NCI-H1092 treated with DMSO at 0.1 percent for 48 hours (cell line): ENCODE data around the gene PWWP2B.
"Not testable (repeated sequence)": the region's sequence is repeated elsewhere in the genome, so short reads cannot be mapped to it uniquely, and the experiment has no call there.

Experiments used
- DNase-seq: peaks from one replicate; lab custom pipeline; 2025; lab: John Stamatoyannopoulos, UW

Gene PWWP2B

DNA sequence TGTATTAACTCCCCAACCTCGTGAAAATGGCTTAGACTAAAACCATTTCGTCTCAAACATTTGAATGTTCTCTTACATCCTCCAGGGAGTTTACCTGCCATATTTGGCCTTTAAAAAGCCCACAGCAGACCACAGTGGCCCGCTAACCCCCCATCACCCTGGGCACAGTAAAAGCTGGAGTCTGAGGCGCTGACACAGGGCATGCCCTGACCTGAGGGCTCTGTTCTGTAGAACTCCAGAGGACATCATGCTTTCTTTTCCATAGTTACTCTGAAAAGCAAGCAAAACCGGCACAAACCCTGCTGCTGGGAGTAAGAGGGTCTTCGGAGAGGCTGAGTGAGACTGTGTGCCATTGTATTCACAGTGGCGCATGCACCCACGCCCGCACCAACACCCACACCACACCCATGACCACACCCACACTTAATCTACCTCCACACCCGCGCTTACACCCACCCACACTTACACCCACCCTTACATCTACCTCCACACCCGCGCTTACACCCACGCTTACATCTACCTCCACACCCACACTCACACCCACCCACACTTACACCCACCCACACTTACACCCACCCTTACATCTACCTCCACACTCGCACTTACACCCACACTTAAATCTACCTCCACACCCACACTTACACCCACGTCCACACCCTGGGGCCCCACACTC, 32.9 kb upstream of the PWWP2B start:
- no peak for DNase-seq

DNA sequence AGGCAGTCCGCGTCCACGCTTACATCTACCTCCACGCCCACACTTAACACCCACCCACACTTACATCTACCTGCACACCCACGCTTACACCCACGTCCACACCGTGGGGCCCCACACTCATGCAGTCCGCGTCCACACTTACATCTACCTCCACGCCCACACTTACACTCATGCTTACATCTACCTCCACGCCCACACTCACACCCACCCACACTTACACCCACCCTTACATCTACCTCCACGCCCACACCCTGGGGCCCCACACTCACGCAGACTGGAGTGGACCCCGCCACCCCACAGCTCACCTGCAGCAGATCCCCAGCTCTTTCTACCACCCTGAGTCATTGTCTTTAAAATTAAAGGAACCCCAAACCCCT, 32.4 kb upstream of the PWWP2B start:
- DNase-seq: no peak

DNA sequence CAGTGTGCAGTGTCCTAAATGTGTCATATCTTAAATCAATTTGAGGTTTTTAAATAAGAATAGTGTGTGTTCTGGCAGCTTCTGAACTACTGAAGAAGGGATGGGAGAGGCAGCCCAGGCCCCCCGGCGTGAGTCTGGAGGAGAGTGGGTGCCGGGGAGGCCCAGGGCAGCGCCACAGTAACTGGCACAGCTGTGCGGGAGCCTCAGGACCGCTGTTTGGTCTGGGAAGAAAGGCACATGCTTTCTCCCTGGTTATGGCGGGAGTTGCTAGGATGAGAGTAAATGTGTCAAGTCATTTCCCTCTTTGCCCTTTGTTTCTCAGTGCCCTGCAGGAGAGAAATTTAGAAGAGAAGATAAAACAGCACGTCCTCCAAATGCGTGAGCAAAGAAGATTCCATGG, 31.9 kb upstream of the PWWP2B start:
- no peak for DNase-seq

DNA sequence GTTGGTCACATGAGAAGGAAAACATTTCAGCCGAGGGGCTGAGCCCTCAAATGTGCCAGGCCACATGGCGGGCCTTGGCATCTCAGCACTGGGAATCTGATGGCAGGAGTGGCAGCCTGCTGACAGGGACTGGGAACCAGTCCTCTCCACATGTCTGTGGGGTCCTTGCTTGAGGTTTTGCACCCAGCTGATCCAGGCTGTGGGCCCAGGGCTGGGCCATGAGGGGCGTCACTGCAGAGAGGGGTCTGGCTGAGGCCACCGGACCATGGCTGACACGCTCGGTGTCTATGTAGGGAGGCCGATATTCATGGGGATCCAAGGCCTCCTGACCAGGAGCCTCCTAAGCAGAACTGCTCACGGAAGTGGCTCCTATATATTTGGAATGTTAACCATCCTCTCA, 31.0 kb upstream of the PWWP2B start:
- no peak for DNase-seq

DNA sequence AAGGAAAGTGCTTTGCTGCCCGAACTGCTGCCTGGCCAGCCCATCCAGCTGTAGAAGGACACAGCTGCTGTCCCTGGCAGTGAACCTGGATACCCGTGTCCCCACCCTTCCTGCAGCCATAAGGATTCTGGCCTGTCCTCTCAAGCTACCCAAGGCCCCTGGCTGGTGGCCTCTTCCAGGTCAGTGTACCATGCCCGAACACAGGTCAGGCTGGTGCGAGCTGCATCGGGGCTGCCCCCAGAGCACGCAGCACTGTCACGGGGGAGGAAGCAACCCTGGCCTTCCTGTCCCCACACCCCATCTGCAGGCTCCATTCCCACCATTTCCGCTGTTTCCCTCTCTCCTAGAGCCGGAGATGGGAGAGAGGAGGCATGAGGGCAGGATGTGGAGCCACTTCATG, 30.5 kb upstream of the PWWP2B start:
- no peak for DNase-seq

DNA sequence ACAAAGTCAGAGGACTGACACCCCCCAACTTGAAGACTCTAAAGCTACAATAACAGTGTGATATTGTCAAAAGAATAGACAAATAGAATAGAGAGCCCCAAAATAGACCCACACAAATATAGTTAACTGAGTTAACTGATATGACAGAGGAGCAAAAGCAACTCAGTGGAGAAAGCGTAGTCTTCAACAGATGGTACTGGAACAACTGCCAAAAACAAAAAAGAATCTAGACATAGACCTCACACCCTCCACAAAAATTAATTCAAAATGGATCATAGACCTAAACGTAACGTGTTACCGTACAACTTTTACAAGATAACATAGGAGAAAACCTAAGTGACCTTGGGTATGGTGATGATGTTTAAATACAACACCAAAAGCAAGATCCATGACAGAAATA, 28.6 kb upstream of the PWWP2B start:
- DNase-seq: no peak

DNA sequence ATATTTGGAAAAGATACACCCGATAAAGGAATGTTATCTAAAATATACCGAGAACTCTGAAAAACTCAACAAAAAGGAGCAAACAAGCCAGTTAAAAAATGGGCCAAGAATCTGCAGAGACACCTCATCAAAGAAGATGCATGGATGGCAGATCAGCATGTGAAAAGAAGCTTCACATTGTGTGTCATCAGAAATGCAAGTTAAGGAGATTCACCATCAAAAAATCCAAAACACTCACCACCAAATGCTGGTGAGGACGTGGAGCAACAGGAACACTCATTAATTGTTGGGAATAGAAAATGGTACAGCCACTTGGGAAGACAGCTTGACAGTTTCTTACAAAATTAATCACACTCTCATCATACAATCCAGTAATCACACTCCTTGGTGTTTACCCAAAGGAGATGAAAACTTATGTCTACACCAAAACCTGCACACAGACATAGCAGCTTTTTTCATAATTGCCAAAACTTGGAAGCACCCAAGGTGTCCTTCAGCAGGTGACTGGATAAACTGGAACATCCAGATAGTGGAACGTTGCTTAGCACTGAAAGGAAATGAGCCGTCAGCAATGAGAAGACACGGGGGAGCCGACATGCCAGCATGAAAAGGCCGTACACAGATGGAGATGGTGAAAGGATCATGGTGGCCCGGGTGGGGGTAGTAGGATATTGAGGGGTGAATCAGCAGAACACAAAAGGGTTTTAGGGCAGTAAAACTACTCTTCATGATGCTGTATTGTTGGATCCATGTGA, 27.9 kb upstream of the PWWP2B start:
- DNase-seq: no peak

DNA sequence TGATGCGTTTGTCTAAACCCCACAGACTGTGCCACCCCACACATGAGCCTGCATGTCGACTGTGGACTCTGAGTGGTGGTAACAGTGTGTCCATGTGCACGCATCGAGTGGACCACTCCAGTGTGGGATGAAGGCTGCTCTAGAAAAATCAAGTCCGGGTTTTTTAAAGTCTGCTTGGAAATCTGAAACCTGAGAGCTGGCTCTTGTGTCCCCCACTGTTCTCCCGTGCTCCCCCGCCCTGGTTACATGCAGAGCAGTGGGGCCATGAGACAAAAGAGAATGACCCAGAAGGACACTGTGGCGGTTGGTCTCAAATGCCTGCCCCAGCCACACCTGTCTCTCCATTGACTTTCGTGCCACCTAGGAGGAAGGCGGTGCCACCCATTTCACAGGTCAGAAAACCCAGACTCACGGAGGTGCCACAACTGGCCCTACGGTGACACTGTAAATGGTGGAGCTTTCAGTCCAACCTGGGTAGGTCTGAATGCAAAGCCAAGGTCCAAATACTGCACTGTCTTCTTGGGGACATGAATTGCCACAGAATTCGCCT, 27.3 kb upstream of the PWWP2B start:
- DNase-seq: no peak

DNA sequence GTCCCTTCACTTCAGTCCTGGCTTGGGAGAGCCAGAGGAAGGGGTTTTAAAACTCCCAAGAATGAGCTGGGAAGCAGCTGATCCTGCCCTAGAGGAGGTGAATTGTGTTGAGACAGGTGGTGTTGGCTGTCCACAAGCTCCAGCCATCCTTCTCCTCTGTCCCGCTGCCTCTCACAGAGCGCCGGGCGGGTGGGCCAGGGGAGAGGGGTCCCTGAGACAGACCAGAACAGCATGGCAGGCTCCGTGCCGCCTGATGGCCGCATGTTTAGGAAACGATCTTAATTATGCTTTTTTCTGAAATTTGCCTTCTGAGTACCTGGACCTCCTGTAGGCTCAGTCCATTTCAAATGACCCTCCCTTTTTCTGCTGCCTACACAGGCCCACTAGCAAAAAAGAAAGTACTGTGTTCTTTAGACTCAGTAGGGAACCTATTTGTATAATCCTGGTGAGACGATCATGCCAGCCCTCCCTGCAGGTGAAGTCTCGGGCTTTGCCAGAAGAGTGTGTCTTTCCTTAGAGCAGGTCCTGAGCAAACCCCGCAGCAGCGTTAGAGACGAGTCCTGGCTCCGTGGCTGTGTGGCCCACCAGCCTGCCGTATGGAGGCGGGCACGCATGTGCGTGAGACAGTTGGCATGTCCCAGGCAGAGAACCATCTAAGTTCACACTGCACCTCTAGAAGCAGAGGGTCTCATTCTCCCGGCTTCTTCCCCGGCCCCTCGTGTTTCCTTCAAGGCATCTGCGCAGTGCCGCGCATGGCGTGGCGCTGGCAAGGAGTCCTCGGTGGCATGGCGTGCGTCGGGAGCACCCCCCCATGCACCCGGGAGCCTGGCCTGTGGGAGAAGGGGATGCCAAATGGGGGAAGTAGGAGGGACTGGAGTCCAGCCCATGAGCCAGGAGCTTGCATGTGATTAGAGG, 26.3 kb upstream of the PWWP2B start:
- no peak for DNase-seq

DNA sequence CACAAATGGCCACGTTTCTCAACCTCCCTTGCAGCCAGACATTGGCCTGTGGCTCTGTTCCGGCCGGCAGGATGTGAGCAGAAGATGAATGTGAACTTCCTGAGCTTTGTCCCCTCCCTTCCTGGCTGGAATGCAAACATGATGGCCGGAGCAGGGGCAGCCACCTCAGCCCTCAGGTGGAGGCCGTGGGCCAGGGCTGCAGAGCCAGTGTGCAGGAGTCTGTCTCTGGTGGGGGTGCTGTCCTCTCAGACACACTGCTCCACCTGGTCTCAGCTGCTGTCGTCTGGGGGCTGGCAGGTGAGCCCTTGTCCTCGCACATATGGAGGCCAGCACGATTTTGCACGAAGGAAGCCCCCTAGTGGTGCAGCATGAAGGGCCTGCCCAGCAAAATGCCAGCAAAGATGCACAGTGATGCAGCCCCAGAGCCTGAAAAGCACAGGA, 25.3 kb upstream of the PWWP2B start:
- no peak for DNase-seq

DNA sequence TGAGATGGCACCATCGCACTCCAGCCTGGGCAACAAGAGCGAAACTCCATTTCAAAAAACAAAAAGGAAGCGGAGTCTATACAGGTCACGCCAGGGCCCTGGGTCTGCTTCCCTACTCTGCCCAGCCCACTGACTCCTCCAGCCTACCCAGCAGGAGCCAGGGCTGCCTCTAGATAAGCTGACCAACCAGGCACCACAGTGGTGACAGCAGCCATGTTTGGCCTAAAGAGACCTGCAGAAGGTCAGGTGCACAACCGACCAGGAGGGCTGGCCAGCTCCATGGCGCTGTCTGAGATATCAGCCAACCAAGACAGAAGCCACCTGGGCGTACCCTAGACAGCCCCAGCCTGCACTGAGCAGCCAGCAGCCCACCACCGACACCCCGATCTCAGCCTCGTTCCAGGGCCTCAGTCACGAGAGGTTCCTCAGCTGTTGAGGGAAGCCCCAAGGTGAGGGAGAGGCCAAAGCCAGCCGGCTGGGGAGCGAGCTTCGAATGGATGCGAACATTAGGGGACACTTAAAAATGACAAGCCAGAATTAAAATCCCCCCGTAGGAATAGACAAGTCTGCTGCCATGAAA, 24.4 kb upstream of the PWWP2B start:
- no peak for DNase-seq

DNA sequence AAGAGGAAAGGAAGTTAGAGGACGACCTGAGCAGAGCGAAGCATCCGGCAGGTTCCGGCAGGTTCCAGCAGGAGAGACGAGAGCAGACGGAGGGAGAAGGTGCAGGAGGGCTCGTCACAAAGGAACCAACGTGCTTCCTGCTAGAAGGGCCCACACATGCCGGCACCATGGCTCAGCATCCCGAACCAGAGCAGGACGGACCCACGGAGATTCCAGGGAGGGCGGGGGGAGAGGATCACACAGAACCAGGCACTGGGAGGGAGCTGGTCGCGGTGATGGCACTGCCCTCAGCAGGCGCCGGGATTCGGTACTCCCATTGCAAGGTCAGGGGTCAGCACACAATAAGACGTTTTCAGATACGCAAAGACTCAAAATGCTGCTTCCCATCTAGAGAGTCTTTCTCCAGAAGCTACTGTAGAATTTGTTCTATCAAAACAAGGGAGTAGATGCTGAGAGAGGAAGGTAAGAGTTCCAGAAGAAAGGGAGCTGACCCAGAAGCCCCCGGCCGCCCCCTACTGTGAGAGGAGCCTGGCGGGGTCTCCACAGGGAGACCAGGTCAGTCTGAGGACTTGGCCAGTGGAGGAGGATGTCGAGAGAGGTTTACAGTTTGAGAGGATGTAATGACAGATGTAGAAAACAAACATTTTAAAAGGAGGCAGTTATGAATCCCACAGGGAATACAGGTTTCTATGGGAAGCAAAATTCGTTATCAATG, 23.6 kb upstream of the PWWP2B start:
- DNase-seq: no peak

DNA sequence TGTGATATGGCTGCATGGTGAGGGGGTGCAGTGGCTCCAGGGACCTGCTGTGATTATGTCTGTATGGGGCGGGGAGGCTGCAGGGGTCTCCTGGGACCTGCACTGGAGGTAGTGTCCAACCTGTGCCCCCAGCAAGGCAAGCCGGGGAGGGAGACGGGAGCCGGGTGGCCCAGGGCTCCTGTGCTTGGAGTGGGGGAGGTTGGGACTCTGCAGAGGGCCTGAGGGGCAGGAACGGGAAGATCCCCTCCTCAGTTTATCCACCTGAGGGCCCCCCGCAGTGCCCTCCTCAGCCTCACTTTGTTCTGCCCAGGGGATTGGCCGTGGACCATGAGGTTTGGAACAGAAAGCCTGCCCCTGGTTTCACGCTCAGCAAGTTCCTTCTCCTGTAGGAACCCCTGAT, 22.8 kb upstream of the PWWP2B start:
- no peak for DNase-seq

DNA sequence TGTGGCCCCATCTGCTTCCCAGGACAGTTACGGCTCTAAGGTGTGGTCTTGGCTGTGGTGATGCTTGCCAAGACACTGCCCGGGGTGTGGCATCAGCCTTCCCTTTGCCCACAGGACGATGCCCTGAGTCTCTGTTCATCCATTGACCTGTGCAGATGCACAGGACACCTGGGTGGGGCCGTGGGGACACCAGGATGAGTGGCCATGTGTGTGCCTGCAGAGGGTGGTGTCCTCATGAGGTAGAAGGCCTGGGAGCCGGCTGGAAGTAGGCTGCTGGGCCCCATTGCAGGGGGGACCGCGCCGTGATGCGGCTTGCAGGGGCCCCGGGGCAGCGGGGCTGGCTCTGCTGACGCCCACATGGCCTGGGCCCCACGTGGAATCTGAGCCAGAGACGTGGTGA, 22.4 kb upstream of the PWWP2B start:
- DNase-seq: no peak

DNA sequence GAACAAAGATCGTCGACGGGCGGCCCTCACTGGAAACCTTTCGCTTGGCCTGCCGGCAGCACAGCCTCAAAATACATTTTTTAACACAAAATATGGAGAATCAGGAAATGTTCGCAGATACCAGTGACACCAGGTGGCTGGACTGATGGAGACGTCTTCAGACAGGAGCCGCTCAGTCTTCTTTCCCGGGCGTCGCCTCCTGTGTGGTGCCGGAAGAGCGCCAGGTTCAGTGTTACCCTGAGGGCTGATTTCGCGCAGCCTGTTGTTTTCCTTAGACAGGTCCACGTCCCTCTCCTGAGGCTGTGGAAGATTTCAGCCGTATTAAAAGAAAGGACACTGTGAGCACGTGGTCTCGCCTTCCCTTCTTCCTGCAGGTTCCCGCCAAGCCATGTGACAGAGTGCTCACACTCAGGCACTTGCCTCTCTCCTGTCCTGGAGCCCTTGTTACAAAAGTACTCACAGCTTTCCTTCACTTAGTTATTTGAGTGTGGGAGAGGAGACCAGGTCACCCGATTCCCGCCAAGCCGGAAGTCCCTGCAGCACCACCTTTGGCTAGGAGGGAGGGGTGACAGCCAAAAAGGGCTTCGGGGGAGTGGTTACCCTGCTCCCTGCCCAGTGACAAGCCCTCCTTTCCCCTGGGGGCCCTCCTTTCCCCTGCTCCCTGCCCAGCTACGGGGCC, 21.7 kb upstream of the PWWP2B start:
- no peak for DNase-seq

DNA sequence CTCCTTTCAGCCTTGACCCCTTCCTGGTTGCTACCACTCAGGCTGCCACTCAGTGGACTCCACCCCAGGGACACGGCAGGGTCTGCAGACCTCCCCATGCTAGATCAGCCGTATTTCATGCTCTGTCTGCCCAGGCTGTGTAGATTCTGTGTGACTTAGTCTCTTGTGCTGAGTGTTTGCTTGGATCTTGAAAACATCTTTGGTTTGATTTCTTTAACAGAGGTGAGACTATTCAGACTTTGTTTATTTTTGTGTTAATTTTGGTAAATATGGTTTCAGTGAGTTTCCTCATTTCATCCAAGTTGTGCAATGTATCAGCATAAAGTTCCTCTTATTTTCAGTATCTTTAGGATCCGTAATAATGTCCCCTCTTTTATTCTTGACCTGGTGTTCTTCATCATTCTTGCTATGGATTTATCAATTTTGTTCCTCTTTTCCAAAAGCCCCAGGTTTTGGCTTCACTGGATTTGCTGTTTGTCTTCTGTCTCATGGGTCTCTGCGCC, 21.2 kb upstream of the PWWP2B start:
- no peak for DNase-seq

DNA sequence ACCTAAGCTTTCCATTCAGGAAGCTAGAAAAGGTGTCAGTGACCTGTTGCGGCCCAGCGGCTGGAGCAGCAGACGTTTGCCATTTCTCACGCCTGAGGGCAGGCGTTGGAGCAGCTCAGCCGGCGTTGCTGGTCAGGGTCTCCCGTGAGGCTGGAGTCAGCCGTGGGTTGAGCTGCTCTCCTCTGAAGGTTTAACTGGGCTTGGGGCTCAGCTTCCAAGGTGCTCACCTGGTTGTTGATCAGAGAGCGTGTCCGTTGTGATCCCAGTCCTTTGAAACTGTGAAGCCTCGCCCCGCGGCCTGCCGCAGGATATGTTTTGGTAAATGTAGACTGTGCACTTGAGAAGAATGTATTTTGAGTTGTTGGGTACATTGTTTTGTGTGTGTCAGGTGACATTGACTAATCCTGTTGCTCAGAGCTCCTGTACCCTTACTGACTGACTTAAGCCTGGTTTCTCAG, 20.6 kb upstream of the PWWP2B start:
- DNase-seq: no peak

DNA sequence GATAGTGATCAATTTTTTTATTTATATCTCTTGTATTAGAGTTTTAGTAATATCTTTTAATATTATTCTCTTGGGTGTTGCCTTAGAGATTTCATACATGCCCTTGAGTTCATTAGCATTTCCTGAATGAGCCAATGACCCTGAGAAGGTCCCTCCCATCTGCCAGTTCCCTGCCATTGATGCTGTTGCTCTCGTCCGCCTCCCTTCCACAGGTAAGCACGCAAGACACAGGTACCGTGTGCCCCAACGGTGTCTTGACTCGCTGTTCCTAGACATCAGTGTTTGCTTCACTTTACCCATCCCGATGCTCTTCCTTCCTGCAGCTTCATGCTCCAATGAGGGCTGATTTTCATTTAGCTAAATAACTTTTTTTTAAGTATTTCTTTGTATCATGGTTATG, 19.7 kb upstream of the PWWP2B start:
- no peak for DNase-seq

DNA sequence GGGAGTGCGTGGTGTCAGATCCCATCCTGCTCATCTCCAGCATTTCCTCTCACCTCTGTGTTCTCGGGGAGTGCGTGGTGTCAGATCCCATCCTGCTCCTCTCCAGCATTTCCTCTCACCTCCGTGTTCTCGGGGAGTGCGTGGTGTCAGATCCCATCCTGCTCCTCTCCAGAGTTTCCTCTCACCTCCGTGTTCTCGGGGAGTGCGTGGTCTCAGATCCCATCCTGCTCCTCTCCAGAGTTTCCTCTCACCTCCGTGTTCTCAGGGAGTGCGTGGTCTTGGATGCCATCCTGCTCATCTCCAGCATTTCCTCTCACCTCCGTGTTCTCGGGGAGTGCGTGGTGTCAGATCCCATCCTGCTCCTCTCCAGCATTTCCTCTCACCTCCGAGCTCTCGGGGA, 18.0 kb upstream of the PWWP2B start:
- not testable (repeated sequence) for DNase-seq

DNA sequence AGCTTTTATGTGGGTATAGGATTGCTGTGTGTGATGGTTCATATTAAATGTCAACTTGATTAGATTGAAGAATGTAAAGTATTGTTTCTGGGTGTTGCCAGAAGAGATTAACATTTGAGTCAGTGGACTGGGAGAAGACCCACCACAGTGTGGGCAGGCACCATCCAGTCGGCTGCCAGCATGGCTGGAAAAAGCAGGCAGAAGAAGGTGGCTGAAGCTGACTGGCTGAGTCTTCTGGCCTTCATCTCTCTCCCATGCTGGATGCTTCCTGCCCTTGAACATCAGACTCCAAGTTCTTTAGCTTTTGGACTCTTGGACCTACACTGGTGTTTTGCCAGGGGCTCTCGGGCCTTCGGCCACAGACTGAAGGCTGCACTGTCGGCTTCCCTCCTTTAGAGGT, 16.0 kb upstream of the PWWP2B start:
- not testable (repeated sequence) for DNase-seq

DNA sequence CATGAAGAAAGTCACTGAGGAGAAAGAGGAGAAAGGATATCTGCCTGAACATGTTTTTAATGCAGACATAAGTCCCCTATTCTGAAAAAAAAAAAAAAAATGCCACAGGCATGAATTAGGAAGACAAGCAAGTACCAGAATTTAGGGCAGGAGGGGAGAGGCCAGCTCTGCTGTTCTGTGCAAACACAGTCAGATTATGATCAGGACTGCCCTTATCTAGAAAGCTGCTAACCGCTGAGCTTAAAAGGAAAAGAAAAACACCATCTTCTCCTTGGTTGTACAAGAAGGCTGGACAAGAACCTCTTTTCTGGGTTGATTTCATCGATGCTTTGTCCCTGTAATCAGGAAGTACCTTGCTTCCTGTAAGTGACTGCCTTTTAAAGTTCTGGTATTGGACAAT, 15.3 kb upstream of the PWWP2B start:
- no peak for DNase-seq
